Lung (tissue), 12 donors: ENCODE measurements around the gene NTF3. TPM values are rescaled to one million over a fixed set of nuclear protein-coding genes. Genes with fewer than 3 reads are reported as not detected.

Source experiments
- ATAC-seq: fragments of 200-7000 bp; cut with Tn5 transposase; one replicate; pipeline ENCODE4 v1.9.1; 2020; ENCODE audit warnings: moderate number of reproducible peaks; ENCODE audit not compliant: insufficient read depth, low FRiP score
- DNase-seq, 3 donors: peaks; one replicate each; pipeline ENCODE4 v3.0.0-alpha.2; 2013 to 2017
- H3K27ac ChIP-seq, 2 donors: one replicate each; pipeline ENCODE4 v1.5.1; 2013; ENCODE audit warnings: mild to moderate bottlenecking in 2 of 2, moderate library complexity in 2 of 2, control low read depth in 1 of 2, inconsistent platforms in 1 of 2, low read depth in 1 of 2, low read length in 1 of 2
- H3K27me3 ChIP-seq, 3 donors: one replicate each; pipeline ENCODE4 v1.5.1; 2013; ENCODE audit warnings: low read length in 2 of 3; ENCODE audit not compliant: control insufficient read depth in 3 of 3, insufficient read depth in 3 of 3
- H3K36me3 ChIP-seq, 4 donors: one replicate each; pipeline ENCODE4 v1.5.1; 2013; ENCODE audit warnings: low read length in 4 of 4, mild to moderate bottlenecking in 1 of 4, moderate library complexity in 1 of 4; ENCODE audit not compliant: control insufficient read depth in 4 of 4, insufficient read depth in 4 of 4
- H3K4me1 ChIP-seq, 5 donors: one replicate each; pipeline ENCODE4 v1.5.1; 2013; ENCODE audit warnings: low read length in 5 of 5, mild to moderate bottlenecking in 2 of 5, moderate library complexity in 1 of 5; ENCODE audit not compliant: control insufficient read depth in 5 of 5, insufficient read depth in 5 of 5
- H3K4me3 ChIP-seq: one replicate; pipeline ENCODE4 v1.5.1; 2013; ENCODE audit warnings: mild to moderate bottlenecking, control low read depth, moderate library complexity
- H3K9ac ChIP-seq, 2 donors: one replicate each; pipeline ENCODE4 v1.5.1; 2013; ENCODE audit warnings: low read length in 2 of 2, control low read depth in 1 of 2; ENCODE audit not compliant: insufficient read depth in 1 of 2
- H3K9me3 ChIP-seq, 4 donors: one replicate each; pipeline ENCODE4 v1.5.1; 2013; ENCODE audit warnings: low read length in 3 of 4, mild to moderate bottlenecking in 1 of 4, moderate library complexity in 1 of 4; ENCODE audit not compliant: control insufficient read depth in 4 of 4, insufficient read depth in 3 of 4
- CTCF ChIP-seq: IDR thresholded peaks from 2 replicates; pipeline ENCODE4 v1.5.1; 2012; ENCODE audit warnings: mild to moderate bottlenecking; ENCODE audit errors: control extremely low read depth, extremely low read depth
- WGBS, 2 donors: extraction: QIAGEN DNeasy Blood & Tissue Kit; methylation state at CpG; one replicate each; pipeline ENCODE4 v1.1.7; 2013; 5-methylcytosine and 5-hydroxymethylcytosine counted together
- polyA plus RNA-seq, 2 donors: library from polyadenylated mRNA; stranded (reverse); fragments of 200-250 nt; gene quantifications; one replicate each; pipeline ENCODE4 v1.2.1, GENCODE V29; 2013
- total RNA-seq, 2 donors: library from RNA; depleted of rRNA in 1 of 2; stranded (reverse); fragments of >200 nt in 1 of 2; gene quantifications; one replicate each; pipeline ENCODE4 v1.2.1, GENCODE V29; 2014 to 2021
- donor health status: control.
- donor health status: control.
- donor health status: Bipolar disorder and iron deficiency.
- donor health status: healthy.
- donor health status: DM: yes; HTN: yes; CAD: no.

Gene NTF3
- total and polyA plus RNA-seq, 4 donors = 0.84 to 2.7 (median 1.0) TPM

GRCh38 chr12:5459051-5459782, 27.3 kb downstream of the NTF3 start:
- no peak overlapping the region for H3K9ac ChIP-seq
- no peak overlapping the region for H3K27ac ChIP-seq
- DNase-seq (no peak), ATAC-seq (no peak)
- peaks cover 0 to 2% (median 0%) of the 10 kb centered on the region in 4 donors for H3K9me3 ChIP-seq
- WGBS, 2 donors = 71 to 78% methylated on average over 10 of the region's 10 CpGs
- H3K36me3 ChIP-seq = no peaks in the 10 kb centered on the region
- no peak overlapping the region for H3K4me3 ChIP-seq
- peaks cover 0 to 15% (median 6%) of the 10 kb centered on the region in 5 donors for H3K4me1 ChIP-seq
- H3K27me3 ChIP-seq = no peaks in the 10 kb centered on the region
- no peak for TF ChIP-seq CTCF

GRCh38 chr12:5460817-5461216, 28.9 kb downstream of the NTF3 start:
- TF ChIP-seq CTCF = no peak
- no peak for DNase-seq
- WGBS, 2 donors = 94 to 96% methylated on average over 2 of the region's 2 CpGs

GRCh38 chr12:5461966-5462365, 30.1 kb downstream of the NTF3 start:
- no peak overlapping the region for H3K27ac ChIP-seq
- DNase-seq = no peak
- H3K9ac ChIP-seq = no peak overlapping the region
- no peak overlapping the region for H3K4me3 ChIP-seq
- H3K36me3 ChIP-seq = no peaks in the 10 kb centered on the region
- no peak for TF ChIP-seq CTCF
- ATAC-seq = no peak
- peaks cover 0 to 18% (median 7%) of the 10 kb centered on the region in 5 donors for H3K4me1 ChIP-seq
- 96 to 97% methylated on average over 1 of the region's 1 CpG for WGBS, 2 donors
- H3K27me3 ChIP-seq = no peaks in the 10 kb centered on the region
- peaks cover 0 to 2% (median 0%) of the 10 kb centered on the region in 4 donors for H3K9me3 ChIP-seq

More at GRCh38 chr12:5460817-5461216, 28.9 kb downstream of the NTF3 start:
- Histone ChIP-seq H3K27me3 (no peaks in the 10 kb centered on the region), H3K36me3 (no peaks in the 10 kb centered on the region), H3K27ac (no peak overlapping the region), H3K9me3 (peaks cover 0 to 2% (median 0%) of the 10 kb centered on the region in 4 donors), H3K4me3 (no peak overlapping the region), H3K9ac (no peak overlapping the region), H3K4me1 (peaks cover 0 to 12% (median 9%) of the 10 kb centered on the region in 5 donors)
- ATAC-seq = no peak

GRCh38 chr12:5464096-5464495, 32.2 kb downstream of the NTF3 start:
- peaks cover 0 to 14% (median 6%) of the 10 kb centered on the region in 5 donors for H3K4me1 ChIP-seq
- WGBS, 2 donors = 28 to 58% methylated on average over 2 of the region's 2 CpGs
- no peak overlapping the region for H3K27ac ChIP-seq
- H3K9me3 ChIP-seq = no peaks in the 10 kb centered on the region
- no peaks in the 10 kb centered on the region for H3K36me3 ChIP-seq
- no peak overlapping the region for H3K9ac ChIP-seq
- no peak overlapping the region for H3K4me3 ChIP-seq
- H3K27me3 ChIP-seq = no peaks in the 10 kb centered on the region
- no peak for ATAC-seq
- TF ChIP-seq CTCF = no peak
- no peak for DNase-seq
